GM11168 (cell line): ENCODE data around the gene THG1L.

Source experiments
- in situ Hi-C: fragments of 300-500 bp; cut with MboI; formaldehyde crosslinking; loops from one replicate; pipeline ENCODE4 v1.12.0; 2022; ENCODE audit warnings: low sequenced_read_pairs; ENCODE audit not compliant: unreplicated experiment

THG1L gene

DNA sequence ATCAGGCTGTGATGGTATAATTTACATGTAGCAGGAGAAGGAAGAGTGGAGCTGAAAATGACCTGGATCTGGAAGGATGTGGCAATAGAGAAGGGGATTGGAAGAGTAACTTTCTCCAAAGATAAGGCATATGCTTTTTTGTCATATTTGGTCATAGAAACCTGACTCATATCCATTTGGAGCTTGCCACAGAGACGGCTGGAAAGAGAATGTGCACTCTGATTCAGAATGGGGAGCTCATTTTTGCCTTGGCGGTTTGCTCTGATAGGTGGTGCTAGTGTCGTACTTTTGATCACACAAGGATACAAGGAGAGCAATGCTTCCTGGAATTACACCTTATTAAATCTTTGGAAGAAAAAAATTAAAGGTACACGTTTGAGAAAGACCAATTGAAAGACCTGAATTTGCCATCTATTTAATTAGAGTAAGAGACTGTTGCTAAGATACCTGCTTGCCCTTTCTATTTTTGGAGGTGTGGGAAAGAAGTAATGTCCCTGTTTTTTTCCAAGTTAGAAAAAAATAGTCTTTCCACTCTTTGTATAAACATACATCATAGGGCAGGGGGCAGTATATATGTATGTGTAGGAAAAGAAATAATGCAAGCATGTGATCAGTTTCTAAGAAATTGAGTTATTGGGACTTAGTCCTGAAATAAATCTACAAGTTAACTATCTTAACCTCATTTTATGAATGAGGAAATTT lies 17.7 kb downstream of the THG1L start:
- in situ Hi-C loops: no loop called here

DNA sequence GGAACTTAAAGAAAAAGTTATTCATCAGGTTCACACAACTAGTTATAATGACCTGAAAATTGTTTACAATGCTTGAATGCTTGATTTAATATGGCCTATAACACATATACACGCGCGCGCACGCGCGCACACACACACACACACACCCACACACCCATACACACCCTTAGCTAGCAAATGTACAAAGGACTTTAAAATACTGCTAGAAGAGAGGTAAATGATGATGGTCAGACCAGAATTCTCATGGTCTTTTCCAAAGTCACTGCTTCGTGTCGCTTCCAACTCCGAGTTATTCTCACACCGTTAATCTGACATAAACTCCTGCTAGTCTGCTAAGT lies 18.2 kb downstream of the THG1L start:
- in situ Hi-C loops: no loop called here

DNA sequence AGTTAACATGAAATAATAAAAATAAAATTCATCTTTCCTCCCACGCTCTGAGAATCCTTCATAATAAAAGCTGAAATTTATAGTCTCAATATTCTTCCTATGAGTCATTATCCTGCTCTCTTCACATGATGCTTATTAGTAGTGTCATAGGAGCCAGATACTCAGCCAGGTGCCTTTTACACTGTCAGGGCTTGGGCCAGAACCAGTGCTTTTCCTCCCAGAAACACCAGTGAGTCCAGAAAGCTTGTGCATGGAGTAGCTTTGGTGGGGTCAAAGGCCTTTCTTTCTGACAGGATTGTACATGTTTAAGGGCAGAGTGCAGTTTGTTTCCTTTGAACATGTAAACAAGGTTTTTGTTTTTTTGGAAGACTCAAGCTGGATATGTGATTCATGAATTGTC lies 19.1 kb downstream of the THG1L start:
- in situ Hi-C loops: no loop called here

DNA sequence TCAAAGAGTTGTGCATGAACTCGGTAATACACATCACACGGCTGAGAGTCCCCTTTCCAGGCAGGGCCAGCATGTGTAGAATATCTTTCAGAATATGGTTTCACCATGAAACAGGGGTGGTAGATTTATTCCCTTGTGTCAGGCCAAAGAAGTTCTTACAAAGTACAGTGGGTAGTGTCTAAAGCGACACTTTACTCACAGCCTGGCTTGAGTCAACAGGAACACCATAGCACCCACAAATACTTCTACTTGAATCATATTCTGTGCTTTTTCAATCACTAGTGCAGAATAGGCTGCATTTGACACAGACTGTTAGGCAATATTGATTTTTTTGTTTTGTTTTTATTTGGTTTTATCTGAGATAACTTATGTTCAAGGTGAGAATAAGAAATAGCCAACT lies 24.9 kb downstream of the THG1L start:
- in situ Hi-C loops: no loop called here

DNA sequence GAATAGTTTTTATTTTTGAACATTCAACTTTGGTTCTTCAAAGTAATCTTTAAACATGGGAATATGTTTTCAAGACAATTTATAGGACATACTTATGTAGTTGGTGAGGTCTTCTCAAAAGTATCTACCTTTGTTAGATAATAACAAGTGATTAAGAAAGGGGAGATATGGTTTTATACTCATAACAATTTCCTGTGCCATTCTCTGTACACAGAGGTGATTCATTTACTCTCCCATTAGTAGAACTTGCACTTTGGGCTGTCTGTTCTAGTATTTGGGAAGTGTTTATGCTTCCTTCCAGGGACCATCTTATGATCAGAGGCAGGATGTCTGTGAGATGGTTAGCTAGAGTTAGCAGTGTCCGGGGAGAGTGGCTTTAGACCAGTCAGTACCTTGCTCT lies 27.5 kb downstream of the THG1L start:
- in situ Hi-C loops: no loop called here

DNA sequence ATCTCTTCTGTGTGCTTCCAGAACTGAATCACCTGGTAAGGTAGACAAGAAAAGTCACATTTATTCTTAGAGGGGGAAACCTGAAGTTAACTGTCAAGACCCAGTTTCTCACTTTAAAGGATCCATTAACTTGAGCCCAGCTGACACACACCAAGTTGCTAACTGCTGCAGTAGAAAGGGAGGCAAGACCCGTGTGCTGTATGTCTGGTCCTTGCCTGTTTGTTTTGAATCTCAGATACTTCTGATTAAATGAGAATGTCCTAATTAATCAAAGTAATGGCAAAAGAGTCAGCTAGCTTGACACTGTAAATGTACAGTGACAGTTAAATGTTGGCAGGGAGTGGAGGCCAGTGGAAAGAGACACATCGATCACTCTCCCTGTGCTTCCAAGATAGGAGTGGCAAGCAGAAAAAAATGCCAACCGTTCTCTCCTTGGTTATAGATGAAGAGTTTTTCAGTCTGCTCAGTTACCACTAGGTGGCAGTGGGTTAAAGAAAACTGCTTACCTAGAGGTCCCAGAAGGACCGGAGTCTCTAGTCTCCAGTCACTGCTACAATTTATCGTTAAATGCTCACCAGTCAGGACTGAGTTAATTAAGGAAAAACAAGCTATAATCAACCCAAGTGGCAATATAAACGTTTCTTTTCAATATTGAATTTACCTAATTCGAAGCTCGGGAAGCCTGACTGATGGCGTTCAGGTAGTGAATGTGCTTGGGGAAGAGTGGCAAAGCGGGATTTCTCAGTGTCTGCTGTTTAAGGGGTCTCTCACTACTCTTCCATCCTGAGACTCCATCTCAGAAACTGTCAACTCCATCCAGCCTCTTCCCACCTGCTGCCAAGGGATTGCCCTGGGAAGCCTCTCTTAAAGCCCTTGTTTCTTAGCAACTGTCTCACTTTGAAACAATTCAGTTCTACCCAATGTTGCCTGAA lies 30.7 kb downstream of the THG1L start:
- in situ Hi-C loops: no loop called here

DNA sequence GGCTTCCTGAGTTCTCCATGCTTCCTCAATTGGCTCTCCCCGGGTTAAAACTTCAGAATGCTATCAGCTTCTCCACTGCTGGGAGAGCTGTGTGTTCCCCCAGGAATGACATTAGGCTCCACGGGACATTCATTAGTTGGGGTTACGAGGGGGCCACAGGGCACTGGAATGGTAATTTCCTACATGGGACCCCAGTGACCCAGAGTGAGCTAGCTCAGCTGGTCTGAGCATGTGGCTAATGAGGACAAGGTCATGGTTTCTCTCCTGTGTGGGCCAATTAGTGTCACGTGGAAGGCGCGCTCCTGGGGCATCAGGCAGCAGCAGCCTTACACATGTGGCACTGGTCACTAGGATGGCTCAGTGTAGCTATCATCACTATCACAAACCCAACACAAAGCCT lies 33.3 kb downstream of the THG1L start:
- in situ Hi-C loops: no loop called here

DNA sequence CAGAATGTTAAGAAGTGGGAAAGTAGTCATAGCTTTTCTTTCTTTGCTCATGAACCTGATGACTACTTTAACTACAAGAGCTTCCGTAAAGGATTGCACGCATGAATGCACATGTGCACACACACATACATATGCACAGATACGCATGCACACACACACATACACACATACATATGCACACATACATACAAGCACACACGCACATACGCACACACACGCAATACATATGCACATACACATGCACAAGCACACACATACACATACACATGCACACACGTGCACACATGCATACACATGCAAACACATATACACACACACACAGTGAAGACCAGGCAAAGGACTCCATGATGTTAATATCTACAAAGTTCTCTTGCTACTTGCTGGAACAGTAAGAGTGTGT lies 35.2 kb downstream of the THG1L start:
- in situ Hi-C loops: no loop called here

DNA sequence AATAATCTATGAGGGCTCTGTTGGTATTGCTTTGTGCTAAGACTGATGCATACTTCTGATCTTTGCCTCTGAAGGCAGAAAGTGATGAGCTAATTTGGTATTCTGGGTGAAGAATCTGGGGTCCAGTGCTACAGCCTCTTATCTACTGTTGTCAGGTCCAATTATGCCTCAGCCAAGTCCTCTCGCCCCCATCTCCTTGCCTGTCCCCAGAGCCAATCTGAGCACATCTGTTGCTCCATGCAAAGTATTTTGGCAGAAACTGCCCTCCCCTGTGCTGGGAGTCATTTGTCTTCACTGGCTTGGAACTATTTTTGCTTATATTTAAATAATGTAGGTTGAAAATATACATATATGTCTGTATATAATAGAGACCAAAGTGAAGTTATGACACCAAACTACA lies 35.7 kb downstream of the THG1L start:
- in situ Hi-C loops: no loop called here

DNA sequence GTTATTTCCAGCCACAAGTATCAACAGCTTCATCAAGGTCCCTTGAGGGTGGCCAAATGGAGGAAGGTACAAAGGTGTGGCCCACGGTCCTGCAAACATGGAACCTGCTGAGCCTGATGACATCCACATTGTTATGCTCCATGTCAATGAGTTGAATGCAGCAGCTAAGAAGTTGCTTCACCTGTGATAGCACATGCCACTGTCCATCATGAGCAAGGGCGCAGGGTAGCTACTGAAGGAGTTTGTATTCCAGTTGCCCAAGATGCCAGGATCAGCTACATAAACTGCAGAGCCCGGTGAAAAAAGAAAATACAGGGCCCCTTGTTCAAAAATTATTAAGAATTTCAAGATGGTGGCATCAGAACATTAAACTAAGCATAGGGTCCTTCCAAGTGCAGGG lies 36.5 kb downstream of the THG1L start:
- in situ Hi-C loops: no loop called here

DNA sequence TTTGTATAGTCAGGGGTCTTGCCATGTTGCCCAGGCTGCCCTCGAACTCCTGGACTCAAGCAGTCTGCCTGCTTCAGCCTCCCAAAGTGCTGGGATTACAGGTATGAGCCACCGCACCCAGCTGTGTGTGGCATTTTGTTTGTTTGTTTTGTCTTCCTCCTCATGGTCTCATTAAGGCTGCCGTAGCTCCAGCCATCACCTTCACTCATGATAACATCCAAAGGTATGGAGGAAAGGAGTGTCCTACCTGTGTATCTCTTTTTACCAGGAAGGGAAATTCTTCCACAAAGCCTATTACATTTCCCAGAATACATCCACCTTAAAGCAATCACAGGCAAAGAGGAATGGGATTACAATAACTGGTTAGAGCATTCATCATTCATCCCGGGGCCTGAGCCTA lies 39.4 kb downstream of the THG1L start:
- in situ Hi-C loops: no loop called here

DNA sequence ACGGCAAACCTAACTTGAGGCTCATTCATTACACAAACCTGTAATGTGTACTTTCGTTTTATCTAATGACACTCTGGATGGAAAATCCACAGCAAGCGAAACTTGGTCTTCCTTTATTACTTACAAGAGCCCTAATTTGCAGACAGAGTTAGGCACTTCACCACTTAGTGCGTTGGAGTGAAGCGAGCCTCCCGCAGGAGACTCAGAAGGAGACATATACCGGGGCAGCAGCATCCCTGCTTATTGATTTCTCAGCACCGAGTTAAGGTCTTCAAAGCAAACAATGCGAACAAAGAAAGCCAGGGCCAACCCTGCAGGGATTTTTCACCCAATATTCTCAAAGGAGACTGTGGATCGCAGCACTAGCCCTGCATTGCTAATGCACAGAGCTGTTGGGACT lies 40.9 kb downstream of the THG1L start:
- in situ Hi-C loops: no loop called here

DNA sequence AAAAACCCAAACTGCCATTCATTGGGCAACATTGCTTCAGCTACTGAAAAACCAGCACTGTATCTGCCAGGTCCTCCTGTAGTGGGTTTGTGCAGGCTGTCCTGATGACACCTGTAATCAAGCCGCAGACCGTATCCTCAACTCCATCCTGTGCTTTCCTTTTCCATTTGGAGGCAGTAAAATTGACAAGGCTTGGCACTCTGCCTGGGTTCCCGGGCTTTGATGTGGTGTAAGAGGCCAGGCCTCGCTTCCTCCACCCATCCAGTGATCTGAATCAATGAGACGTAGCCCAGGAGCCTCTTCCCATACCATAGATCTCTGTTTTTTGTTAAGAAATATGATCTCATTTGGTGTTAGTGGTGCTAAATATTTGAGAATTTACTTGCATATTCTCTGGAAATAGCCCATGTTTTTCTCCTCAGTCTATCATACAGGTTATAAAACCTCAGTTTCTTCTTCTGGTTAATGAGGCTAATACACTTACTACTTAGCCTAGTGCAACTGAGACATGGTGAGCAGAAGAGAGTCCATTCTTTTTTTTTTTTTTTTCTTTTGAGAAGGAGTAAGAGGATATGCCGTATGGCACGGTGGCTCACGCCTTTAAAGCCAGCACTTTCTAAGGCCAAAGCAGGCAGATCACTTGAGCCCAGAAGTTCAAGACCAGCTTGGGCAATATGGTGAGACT lies 47.0 kb downstream of the THG1L start:
- in situ Hi-C loops: no loop called here

DNA sequence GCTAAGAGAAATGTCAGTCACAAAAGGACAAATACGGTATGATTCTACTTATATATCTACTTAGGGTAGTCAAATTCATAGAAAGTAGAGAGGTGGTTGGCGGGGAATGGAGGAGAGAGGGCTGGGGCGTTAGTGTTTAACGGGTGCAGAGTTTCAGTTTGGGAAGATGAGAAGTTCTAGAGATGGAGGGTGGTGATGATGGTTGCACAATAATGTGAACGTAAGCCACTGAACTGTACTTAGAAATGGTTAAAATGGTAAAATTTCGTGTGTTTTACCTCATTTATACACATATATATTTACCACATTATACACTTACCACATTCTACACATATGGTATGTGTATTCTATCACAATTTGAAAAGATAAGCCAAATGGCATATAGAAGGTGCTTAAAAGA lies 48.0 kb downstream of the THG1L start:
- in situ Hi-C loops: no loop called here

DNA sequence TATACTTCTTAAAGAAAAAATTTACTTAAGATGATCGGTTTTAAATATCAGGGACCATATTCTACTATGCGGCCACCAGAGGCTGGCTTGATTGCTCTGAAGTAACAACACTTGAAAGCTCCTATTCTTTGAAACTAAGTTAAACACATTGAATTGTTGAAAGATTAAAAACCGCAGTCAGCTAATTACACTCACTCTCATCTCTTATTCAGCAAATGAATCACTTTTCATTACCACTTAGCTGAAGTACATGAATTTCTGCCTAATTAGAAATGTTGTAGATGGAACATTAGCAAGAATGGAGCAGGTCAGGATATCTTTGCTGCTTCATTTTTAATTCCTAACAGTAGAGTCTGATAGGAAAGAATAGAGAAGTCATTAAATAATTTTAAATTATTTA lies 54.6 kb downstream of the THG1L start:
- in situ Hi-C loops: no loop called here
